GM10266 (cell line): ENCODE results near the gene ATR.
"Not testable (repeated sequence)": the region's sequence is repeated elsewhere in the genome, so short reads cannot be mapped to it uniquely, and the experiment has no call there.

Source experiments
- DNase-seq: peaks from one replicate; pipeline ENCODE4 v3.0.0; 2012; ENCODE audit errors: extremely low spot score
- TF ChIP-seq, protein P1 (sequence below): IDR thresholded peaks from 2 replicates; pipeline ENCODE4 v1.5.1; 2012; ENCODE audit warnings: mild to moderate bottlenecking, low read depth; ENCODE audit not compliant: control insufficient read depth, insufficient read depth; ENCODE audit errors: missing control alignments

Gene ATR

DNA sequence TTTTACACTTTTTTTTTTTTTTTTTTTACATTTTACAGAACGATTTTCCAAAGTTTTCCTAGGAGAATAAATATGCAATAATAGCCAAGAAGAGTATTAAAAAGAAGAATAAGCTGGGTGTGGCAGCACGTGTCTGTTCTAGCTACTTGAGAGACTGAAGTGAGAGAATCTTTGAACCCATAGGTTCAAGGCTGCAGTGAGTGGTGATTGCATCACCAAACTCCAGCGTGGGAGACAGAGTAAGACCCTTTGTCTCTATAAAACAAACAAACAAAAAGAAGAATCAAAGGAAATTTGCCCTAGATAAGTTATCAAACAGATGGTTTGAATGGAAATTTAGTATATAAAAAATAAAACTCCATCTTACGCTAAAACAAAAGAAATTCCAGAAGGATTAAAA lies 144.0 kb downstream of the ATR start:
- DNase-seq = no peak
- TF ChIP-seq, protein P1, sequence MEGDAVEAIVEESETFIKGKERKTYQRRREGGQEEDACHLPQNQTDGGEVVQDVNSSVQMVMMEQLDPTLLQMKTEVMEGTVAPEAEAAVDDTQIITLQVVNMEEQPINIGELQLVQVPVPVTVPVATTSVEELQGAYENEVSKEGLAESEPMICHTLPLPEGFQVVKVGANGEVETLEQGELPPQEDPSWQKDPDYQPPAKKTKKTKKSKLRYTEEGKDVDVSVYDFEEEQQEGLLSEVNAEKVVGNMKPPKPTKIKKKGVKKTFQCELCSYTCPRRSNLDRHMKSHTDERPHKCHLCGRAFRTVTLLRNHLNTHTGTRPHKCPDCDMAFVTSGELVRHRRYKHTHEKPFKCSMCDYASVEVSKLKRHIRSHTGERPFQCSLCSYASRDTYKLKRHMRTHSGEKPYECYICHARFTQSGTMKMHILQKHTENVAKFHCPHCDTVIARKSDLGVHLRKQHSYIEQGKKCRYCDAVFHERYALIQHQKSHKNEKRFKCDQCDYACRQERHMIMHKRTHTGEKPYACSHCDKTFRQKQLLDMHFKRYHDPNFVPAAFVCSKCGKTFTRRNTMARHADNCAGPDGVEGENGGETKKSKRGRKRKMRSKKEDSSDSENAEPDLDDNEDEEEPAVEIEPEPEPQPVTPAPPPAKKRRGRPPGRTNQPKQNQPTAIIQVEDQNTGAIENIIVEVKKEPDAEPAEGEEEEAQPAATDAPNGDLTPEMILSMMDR = no peak

DNA sequence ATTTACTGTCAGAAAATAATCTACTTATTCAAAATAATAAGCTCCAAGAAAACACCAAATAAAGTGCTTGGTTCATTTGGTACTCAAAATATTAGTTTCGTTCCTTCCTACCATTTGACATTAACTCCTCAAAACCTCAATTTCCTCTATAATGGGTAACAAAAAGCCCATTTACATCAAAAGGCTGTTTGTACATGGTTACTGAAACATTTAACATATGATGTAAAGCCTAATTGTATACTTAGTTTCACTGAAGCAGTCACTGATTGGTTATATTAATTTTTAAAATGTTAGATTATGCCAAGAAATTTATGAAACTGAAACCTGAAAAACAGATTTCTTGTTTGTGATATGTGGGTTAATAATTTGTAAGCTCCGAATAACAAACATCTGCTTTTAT lies 145.4 kb downstream of the ATR start:
- TF ChIP-seq, protein P1 = no peak

DNA sequence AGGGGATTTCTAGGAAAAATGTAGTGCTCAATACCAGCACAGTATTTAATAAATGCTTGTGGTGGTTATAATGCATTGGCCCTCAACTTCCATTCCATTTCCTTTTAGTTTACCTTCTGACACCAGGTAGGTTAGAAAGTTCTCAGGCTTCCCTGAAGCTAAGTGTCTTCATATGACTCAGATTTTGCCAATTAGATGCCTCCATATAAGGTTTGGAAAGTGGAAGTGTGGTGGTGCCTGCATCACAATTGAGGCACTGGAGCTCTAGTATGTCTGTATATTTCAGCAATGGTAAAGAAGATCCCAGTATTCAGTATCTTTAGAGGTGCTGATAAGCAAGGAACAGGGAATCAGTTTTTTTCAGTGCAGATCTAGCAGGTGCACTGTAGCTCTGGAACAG lies 149.0 kb downstream of the ATR start:
- TF ChIP-seq, protein P1 = no peak
- DNase-seq = no peak

More for the DNA sequence above, 145.4 kb downstream of the ATR start:
- DNase-seq = no peak

DNA sequence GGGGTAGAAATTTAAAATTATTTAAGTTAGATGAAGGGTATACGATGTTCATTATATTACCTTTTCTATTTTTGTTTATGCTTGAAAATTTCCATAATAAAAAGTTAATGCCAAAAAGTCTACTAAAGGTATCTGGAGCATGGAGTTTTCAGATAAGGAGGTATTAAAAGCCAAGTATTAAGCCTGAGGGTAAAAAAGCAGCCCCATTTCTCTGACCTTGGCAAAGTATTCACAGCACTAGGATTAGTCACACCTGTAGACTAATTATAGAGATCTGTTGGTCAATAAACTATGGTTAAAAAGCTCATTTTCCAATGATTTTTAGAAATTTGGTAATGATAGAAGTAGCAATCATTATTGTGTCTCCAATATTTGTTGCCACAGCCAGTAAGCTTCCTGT lies 153.8 kb downstream of the ATR start:
- DNase-seq = no peak
- TF ChIP-seq, protein P1 = no peak

DNA sequence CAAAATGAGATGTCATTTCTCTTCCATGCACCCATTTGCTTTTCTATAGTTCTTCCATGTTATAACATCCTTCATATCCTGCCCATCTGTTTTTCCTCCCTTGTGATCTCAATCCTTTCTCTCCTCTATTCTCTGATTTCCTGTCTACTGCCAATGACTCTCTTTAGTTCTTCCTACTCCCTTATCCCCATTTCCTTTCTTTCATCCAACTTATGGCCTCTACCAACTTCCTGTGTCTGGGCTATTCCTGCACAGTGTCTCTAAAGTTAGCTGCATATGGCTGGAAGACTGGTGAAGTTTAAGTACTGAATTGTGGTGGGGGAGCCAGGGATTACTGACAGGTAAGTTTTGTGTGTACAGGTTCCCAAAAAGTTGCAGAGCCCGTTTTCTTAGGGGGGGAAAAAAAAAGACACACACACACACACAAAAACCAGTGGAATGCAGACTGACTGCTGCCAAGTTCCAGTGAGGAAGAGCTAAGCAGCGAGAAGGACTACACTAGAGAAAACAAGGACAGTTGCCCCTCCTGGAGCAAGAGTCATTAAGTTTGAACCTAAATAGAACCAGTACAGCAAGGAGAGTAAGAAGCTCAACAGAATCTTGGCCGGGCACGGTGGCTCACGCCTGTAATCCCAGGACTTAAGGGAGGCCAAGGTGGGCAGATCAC lies 159.5 kb downstream of the ATR start:
- no peak for DNase-seq
- TF ChIP-seq, protein P1 = no peak

DNA sequence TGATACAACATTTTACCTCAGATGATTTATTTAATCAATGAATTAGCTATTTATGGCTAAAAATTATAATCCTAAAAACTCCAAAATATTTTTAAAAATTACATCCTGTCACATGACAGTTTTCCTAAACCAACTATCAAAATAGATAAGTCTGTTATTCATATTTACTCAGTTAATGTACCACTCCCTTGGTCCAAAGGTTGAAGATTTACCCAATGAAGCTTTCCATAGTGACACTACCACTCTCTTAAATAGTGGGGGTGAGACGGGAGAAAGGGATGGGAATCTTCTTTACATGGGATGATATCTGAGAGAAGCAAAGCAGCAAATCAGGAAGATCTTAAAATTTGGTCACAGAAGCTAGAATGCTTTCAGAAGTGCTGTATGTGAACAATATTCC lies 161.2 kb downstream of the ATR start:
- no peak for DNase-seq
- TF ChIP-seq, protein P1 = no peak

DNA sequence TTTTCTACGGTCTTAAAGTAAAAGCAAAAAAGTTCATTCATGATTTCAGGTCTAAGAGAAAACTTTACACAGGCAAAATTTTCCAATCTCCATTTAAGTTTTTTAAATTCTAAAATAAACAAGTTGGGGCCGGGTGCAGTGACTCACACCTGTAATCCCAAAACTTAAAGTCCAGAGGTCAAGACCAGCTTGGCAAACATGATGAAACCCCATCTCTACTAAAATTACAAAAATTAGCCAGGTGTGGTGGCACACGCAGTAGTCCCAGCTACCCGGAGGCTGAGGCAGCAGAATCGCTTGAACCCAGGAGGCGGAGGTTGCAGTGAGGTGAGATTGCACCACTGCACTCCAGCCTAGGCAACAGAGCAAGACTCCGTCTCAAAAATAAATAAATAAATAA lies 178.0 kb downstream of the ATR start:
- DNase-seq = not testable (repeated sequence)
